GM23338 (cell line): Measurements from ENCODE around the gene CTNND2. TPM values are rescaled to one million over a fixed set of nuclear protein-coding genes. Genes with fewer than 3 reads are reported as not detected.

Experiments
- ATAC-seq: fragments of 200-7000 bp; cut with Tn5 transposase; 3 replicates; pipeline ENCODE4 v1.9.1; 2020
- DNase-seq: peaks from one replicate; pipeline ENCODE4 v3.0.0-alpha.2; 2015; ENCODE audit warnings: low spot score
- H2AFZ ChIP-seq: fragments of 200-600 bp; sonication (generic); 2 replicates; pipeline ENCODE4 v1.8.0; 2016; ENCODE audit warnings: antibody characterized with exemption, mild to moderate bottlenecking, moderate library complexity
- H3F3A ChIP-seq: fragments of 200-600 bp; sonication (generic); replicated peaks from 2 replicates; pipeline ENCODE4 v1.8.0; 2017; ENCODE audit warnings: antibody characterized with exemption, mixed run types, low read depth
- H3K27ac ChIP-seq: fragments of 200-600 bp; sonication (generic); 2 replicates; pipeline ENCODE4 v1.6.1; 2016; ENCODE audit warnings: low read depth
- H3K27me3 ChIP-seq: fragments of 200-600 bp; sonication (generic); 2 replicates; pipeline ENCODE4 v1.8.0; 2016; ENCODE audit warnings: mild to moderate bottlenecking, mixed run types, moderate library complexity; ENCODE audit not compliant: insufficient read depth
- H3K36me3 ChIP-seq: fragments of 200-600 bp; sonication (generic); 2 replicates; pipeline ENCODE4 v1.8.0; 2016; ENCODE audit warnings: mild to moderate bottlenecking; ENCODE audit not compliant: insufficient read depth
- H3K4me1 ChIP-seq: fragments of 200-600 bp; sonication (generic); 2 replicates; pipeline ENCODE4 v1.8.0; 2016; ENCODE audit warnings: mild to moderate bottlenecking, moderate library complexity; ENCODE audit not compliant: insufficient read depth
- H3K4me2 ChIP-seq: fragments of 200-600 bp; sonication (generic); 2 replicates; pipeline ENCODE4 v1.7.1; 2017; ENCODE audit warnings: mixed run types
- H3K4me3 ChIP-seq: fragments of 200-600 bp; sonication (generic); 2 replicates; pipeline ENCODE4 v1.6.1; 2016; ENCODE audit warnings: mixed run types
- H3K79me2 ChIP-seq: fragments of 200-600 bp; sonication (generic); replicated peaks from 2 replicates; pipeline ENCODE4 v1.8.0; 2017; ENCODE audit warnings: mild to moderate bottlenecking; ENCODE audit not compliant: insufficient read depth
- H3K9me2 ChIP-seq: fragments of 200-600 bp; sonication (generic); 2 replicates; pipeline ENCODE4 v1.8.0; 2017; ENCODE audit not compliant: insufficient read depth
- H4K20me1 ChIP-seq: fragments of 200-600 bp; sonication (generic); replicated peaks from 2 replicates; pipeline ENCODE4 v1.8.0; 2017; ENCODE audit warnings: mild to moderate bottlenecking; ENCODE audit not compliant: insufficient read depth
- H3K27ac Mint-ChIP-seq: 2 replicates; pipeline ENCODE4 v1.8.0; 2020; ENCODE audit warnings: inconsistent platforms, mild to moderate bottlenecking, moderate library complexity, mixed read lengths
- H3K27me3 Mint-ChIP-seq: 3 replicates; pipeline ENCODE4 v1.8.0; 2022; ENCODE audit warnings: low read depth, mild to moderate bottlenecking, moderate library complexity, mixed read lengths, inconsistent platforms; ENCODE audit not compliant: insufficient read depth, poor library complexity
- H3K36me3 Mint-ChIP-seq: 3 replicates; pipeline ENCODE4 v1.8.0; 2021; ENCODE audit warnings: low read depth, mild to moderate bottlenecking, inconsistent platforms, moderate library complexity, mixed read lengths
- H3K4me1 Mint-ChIP-seq: 3 replicates; pipeline ENCODE4 v1.8.0; 2020; ENCODE audit warnings: mild to moderate bottlenecking, inconsistent platforms, mixed read lengths
- H3K4me3 Mint-ChIP-seq: 3 replicates; pipeline ENCODE4 v1.8.0; 2021; ENCODE audit warnings: moderate library complexity, mild to moderate bottlenecking, inconsistent platforms, mixed read lengths
- H3K9me3 Mint-ChIP-seq: 3 replicates; pipeline ENCODE4 v1.8.0; 2020; ENCODE audit warnings: moderate library complexity, mild to moderate bottlenecking, inconsistent platforms, mixed read lengths
- CREB1 ChIP-seq: fragments of 250-450 bp; sonication (Bioruptor Pico); IDR thresholded peaks from 2 replicates; pipeline ENCODE4 v1.5.0; 2020; ENCODE audit warnings: low read depth, mild to moderate bottlenecking, moderate library complexity
- CTCF ChIP-seq, 2 experiments: fragments of 200-600 bp in 1 of 2; sonication (generic) in 1 of 2; conservative IDR thresholded peaks; 2 replicates each; pipeline versions ENCODE4 v1.5.1 to v1.6.1; 2016 to 2017; ENCODE audit warnings: antibody characterized with exemption in 2 of 2, low read depth in 2 of 2, mild to moderate bottlenecking in 2 of 2, moderate library complexity in 1 of 2
- EZH2 ChIP-seq: fragments of 200-600 bp; sonication (generic); IDR thresholded peaks from one replicate; pipeline ENCODE4 v1.8.0; 2017; ENCODE audit warnings: antibody characterized with exemption, mild to moderate bottlenecking, low read depth; ENCODE audit not compliant: unreplicated experiment
- EZH2phosphoT487 ChIP-seq: fragments of 200-600 bp; sonication (generic); IDR thresholded peaks from one replicate; pipeline ENCODE4 v1.8.1; 2018; ENCODE audit warnings: antibody characterized with exemption; ENCODE audit not compliant: unreplicated experiment
- JUNB ChIP-seq: IDR thresholded peaks from one replicate; pipeline ENCODE4 v1.6.1; 2016; ENCODE audit warnings: antibody characterized with exemption; ENCODE audit not compliant: unreplicated experiment
- NANOG ChIP-seq: IDR thresholded peaks from 2 replicates; pipeline ENCODE4 v1.6.1; 2016; ENCODE audit warnings: antibody characterized with exemption, borderline replicate concordance
- POLR2AphosphoS5 ChIP-seq: IDR thresholded peaks from 2 replicates; pipeline ENCODE4 v1.6.1; 2016; ENCODE audit warnings: antibody characterized with exemption, low read depth
- REST ChIP-seq: IDR thresholded peaks from one replicate; pipeline ENCODE4 v1.6.1; 2018; ENCODE audit warnings: antibody characterized with exemption; ENCODE audit not compliant: unreplicated experiment
- STAT1 ChIP-seq: IDR thresholded peaks from one replicate; pipeline ENCODE4 v1.6.1; 2016; ENCODE audit warnings: antibody characterized with exemption; ENCODE audit not compliant: unreplicated experiment
- ZNF114 ChIP-seq: fragments of 250-450 bp; sonication (Bioruptor Pico); IDR thresholded peaks from 2 replicates; pipeline ENCODE4 v1.5.0; 2020; ENCODE audit warnings: mild to moderate bottlenecking, moderate library complexity
- ZNF331 ChIP-seq: fragments of 250-450 bp; sonication (Bioruptor Pico); IDR thresholded peaks from 2 replicates; pipeline ENCODE4 v1.5.0; 2020; ENCODE audit warnings: low read depth, mild to moderate bottlenecking, moderate library complexity
- polyA plus RNA-seq: library from polyadenylated mRNA; unstranded; fragments of >200 nt; fragmentation: Nextera tagmentation; extraction: Ambion mirVana; gene quantifications from 2 replicates; pipeline ENCODE4 v1.2.1, GENCODE V29; 2016
- total RNA-seq: library from RNA; depleted of rRNA; stranded (reverse); fragments of >200 nt; shearing (Covaris generic); gene quantifications from 2 replicates; pipeline ENCODE4 v1.2.3, GENCODE V29; 2014
- TF ChIP-seq, protein P1 (sequence below): IDR thresholded peaks from 2 replicates; pipeline ENCODE4 v1.6.1; 2016; ENCODE audit warnings: antibody characterized with exemption

Gene CTNND2
- total and polyA plus RNA-seq, 2 experiments from 2014 or later = 5.1 to 7.0 TPM

- no peak for TF ChIP-seq REST
- TF ChIP-seq NANOG = no peak
- no peak for TF ChIP-seq CREB1 (CRISPR knock-in tag)
- TF ChIP-seq POLR2AphosphoS5 = no peak
Observed at GRCh38 chr5:11518676-11519075, 385.6 kb downstream of the CTNND2 start (continued).

- peaks cover 27% of the 10 kb centered on the region for H3K4me1 ChIP-seq
- H4K20me1 ChIP-seq = no peaks in the 10 kb centered on the region
- no peaks in the 10 kb centered on the region for H3F3A ChIP-seq
- Mint-ChIP-seq H3K4me3 (no peak overlapping the region), H3K27ac (no peak overlapping the region), H3K27me3 (peaks cover 2% of the 10 kb centered on the region), H3K36me3 (no peaks in the 10 kb centered on the region), H3K9me3 (no peaks in the 10 kb centered on the region), H3K4me1 (peaks cover 29% of the 10 kb centered on the region)
- H3K27me3 ChIP-seq = no peaks in the 10 kb centered on the region
- no peaks in the 10 kb centered on the region for H3K36me3 ChIP-seq
- H3K4me3 ChIP-seq = no peak overlapping the region
- H3K9me2 ChIP-seq = no peaks in the 10 kb centered on the region
- H3K4me2 ChIP-seq = no peak overlapping the region
- ATAC-seq = no peak
- DNase-seq = no peak
- no peak overlapping the region for H3K27ac ChIP-seq
- no peaks in the 10 kb centered on the region for H3K79me2 ChIP-seq
- no peak overlapping the region for H2AFZ ChIP-seq
- TF ChIP-seq, protein P1, sequence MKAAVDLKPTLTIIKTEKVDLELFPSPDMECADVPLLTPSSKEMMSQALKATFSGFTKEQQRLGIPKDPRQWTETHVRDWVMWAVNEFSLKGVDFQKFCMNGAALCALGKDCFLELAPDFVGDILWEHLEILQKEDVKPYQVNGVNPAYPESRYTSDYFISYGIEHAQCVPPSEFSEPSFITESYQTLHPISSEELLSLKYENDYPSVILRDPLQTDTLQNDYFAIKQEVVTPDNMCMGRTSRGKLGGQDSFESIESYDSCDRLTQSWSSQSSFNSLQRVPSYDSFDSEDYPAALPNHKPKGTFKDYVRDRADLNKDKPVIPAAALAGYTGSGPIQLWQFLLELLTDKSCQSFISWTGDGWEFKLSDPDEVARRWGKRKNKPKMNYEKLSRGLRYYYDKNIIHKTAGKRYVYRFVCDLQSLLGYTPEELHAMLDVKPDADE = no peak
- TF ChIP-seq NANOG = no peak
- TF ChIP-seq EZH2 = no peak
- TF ChIP-seq EZH2phosphoT487 = no peak
- no peak for TF ChIP-seq ZNF114 (CRISPR knock-in tag)
- no peak for TF ChIP-seq ZNF331 (CRISPR knock-in tag)
- TF ChIP-seq JUNB = no peak
- no peak for TF ChIP-seq CREB1 (CRISPR knock-in tag)
- TF ChIP-seq CTCF (conservative IDR thresholded peaks at IDR 0.05; ENCODE audit: low read depth in 2 of 2) = no peak
- TF ChIP-seq STAT1 = no peak
Observed at GRCh38 chr5:11514705-11515432, 389.4 kb downstream of the CTNND2 start.
